Measurements from ENCODE around the gene ASH1L. TPM values are rescaled to one million over a fixed set of nuclear protein-coding genes. Genes with fewer than 3 reads are reported as not detected.
"Not testable (repeated sequence)": the region's sequence is repeated elsewhere in the genome, so short reads cannot be mapped to it uniquely, and the experiment has no call there.

ASH1L gene
- total RNA-seq, 2 donors from 2014 or later = 34.0 to 51.4 TPM

- no peak for TF ChIP-seq POLR2A (IDR thresholded peaks at IDR 0.05)
- TF ChIP-seq CTCF (IDR thresholded peaks at IDR 0.05) = no peak
- no peaks in the 10 kb centered on the region for H3K27me3 ChIP-seq
- no peaks in the 10 kb centered on the region for H3K4me1 ChIP-seq
- peaks cover 0 to 11% of the 10 kb centered on the region in 2 donors for H3K36me3 ChIP-seq (replicated peaks in 1 of 2; ENCODE audit: insufficient read depth in 1 of 2, low read depth in 2 of 2)
- H3K27ac ChIP-seq = no peak overlapping the region
- WGBS, 2 donors = 89 to 96% methylated on average over 4 of the region's 4 CpGs
- ATAC-seq (no peak), DNase-seq (no peak)
- no peak overlapping the region for H3K4me3 ChIP-seq
- no peaks in the 10 kb centered on the region for H3K9me3 ChIP-seq
- intact Hi-C loops (cut with DNase I) = no loop called here
Measured at GRCh38 chr1:155437405-155437804, 125.2 kb downstream of the ASH1L start.

- intact Hi-C loops (cut with DNase I); DNase-seq; ATAC-seq; H3K27me3 ChIP-seq; H3K27ac ChIP-seq; H3K4me1 ChIP-seq; H3K9me3 ChIP-seq; H3K4me3 ChIP-seq: not testable (repeated sequence)
- WGBS, 2 donors = 94 to 97% methylated on average over 14 of the region's 14 CpGs
- peaks cover 0 to 13% of the 10 kb centered on the region in 2 donors for H3K36me3 ChIP-seq (replicated peaks in 1 of 2; ENCODE audit: insufficient read depth in 1 of 2, low read depth in 2 of 2)
Measured at GRCh38 chr1:155433831-155434389, 128.7 kb downstream of the ASH1L start.

GRCh38 chr1:155433128-155433830 lies 129.3 kb downstream of the ASH1L start:
- DNase-seq; H3K27me3 ChIP-seq; H3K27ac ChIP-seq; H3K4me1 ChIP-seq; H3K9me3 ChIP-seq; H3K4me3 ChIP-seq; intact Hi-C loops (cut with DNase I); ATAC-seq: not testable (repeated sequence)
- WGBS, 2 donors = 90 to 93% methylated on average over 12 to 21 of the region's 23 CpGs
- H3K36me3 ChIP-seq (replicated peaks in 1 of 2; ENCODE audit: insufficient read depth in 1 of 2, low read depth in 2 of 2) = peaks cover 0 to 11% of the 10 kb centered on the region in 2 donors

GRCh38 chr1:155424091-155424490 lies 138.5 kb downstream of the ASH1L start:
- 92 to 94% methylated on average over 7 of the region's 7 CpGs for WGBS, 2 donors
- H3K9me3 ChIP-seq = no peaks in the 10 kb centered on the region
- peaks cover 0 to 2% of the 10 kb centered on the region in 2 donors for H3K36me3 ChIP-seq (replicated peaks in 1 of 2; ENCODE audit: insufficient read depth in 1 of 2, low read depth in 2 of 2)
- no peaks in the 10 kb centered on the region for H3K4me1 ChIP-seq
- DNase-seq = no peak
- TF ChIP-seq POLR2A (IDR thresholded peaks at IDR 0.05) (no peak), CTCF (IDR thresholded peaks at IDR 0.05) (no peak)
- H3K27ac ChIP-seq = no peak overlapping the region
- H3K4me3 ChIP-seq = no peak overlapping the region
- ATAC-seq = no peak
- H3K27me3 ChIP-seq = no peaks in the 10 kb centered on the region
- intact Hi-C loops (cut with DNase I) = no loop called here

GRCh38 chr1:155420788-155421187 lies 141.8 kb downstream of the ASH1L start:
- Histone ChIP-seq H3K4me1 (no peaks in the 10 kb centered on the region), H3K9me3 (no peaks in the 10 kb centered on the region), H3K4me3 (no peak overlapping the region), H3K27ac (no peak overlapping the region), H3K36me3 (replicated peaks in 1 of 2; ENCODE audit: insufficient read depth in 1 of 2, low read depth in 2 of 2) (peaks cover 0 to 2% of the 10 kb centered on the region in 2 donors), H3K27me3 (no peaks in the 10 kb centered on the region)
- DNase-seq (no peak), ATAC-seq (no peak)
- TF ChIP-seq POLR2A (IDR thresholded peaks at IDR 0.05) (no peak), CTCF (IDR thresholded peaks at IDR 0.05) (no peak)
- 100% methylated on average over 2 of the region's 2 CpGs for WGBS, 2 donors
- intact Hi-C loops (cut with DNase I) = no loop called here

GRCh38 chr1:155411840-155412239 lies 150.8 kb downstream of the ASH1L start:
- H3K36me3 ChIP-seq (replicated peaks in 1 of 2; ENCODE audit: insufficient read depth in 1 of 2, low read depth in 2 of 2); ATAC-seq; intact Hi-C loops (cut with DNase I); H3K27me3 ChIP-seq; H3K27ac ChIP-seq; H3K9me3 ChIP-seq; H3K4me3 ChIP-seq; H3K4me1 ChIP-seq; DNase-seq: not testable (repeated sequence)
- 86 to 92% methylated on average over 9 of the region's 9 CpGs for WGBS, 2 donors

Measured in body of pancreas (tissue), 4 donors.